Measurements from ENCODE around the gene AGBL1.
A peak's percentile ranks its signal among the peaks of the same experiment; 100 is the strongest.

The AGBL1 gene

DNA sequence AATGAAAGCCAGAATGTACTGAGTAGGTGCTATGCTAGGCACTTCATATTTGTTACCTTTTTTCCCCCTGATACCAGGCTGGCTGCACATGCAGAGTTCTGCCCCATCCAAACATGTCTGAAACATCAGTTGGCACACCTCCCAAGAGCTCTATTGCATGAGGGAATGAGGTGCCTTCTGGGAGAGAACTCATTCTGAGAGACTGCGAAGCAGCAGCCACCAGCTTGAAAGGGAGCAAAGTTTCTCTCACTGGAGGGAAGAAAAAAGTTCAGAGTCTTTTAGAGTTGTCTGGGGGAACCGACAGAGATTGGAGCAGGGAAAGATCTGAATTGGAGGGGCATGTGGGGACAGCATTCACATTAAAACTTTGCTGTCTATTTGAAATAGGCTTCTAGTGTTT, 84.1 kb downstream of the AGBL1 start:
- DNase-seq (ENCODE audit: low spot score) = no peak

DNA sequence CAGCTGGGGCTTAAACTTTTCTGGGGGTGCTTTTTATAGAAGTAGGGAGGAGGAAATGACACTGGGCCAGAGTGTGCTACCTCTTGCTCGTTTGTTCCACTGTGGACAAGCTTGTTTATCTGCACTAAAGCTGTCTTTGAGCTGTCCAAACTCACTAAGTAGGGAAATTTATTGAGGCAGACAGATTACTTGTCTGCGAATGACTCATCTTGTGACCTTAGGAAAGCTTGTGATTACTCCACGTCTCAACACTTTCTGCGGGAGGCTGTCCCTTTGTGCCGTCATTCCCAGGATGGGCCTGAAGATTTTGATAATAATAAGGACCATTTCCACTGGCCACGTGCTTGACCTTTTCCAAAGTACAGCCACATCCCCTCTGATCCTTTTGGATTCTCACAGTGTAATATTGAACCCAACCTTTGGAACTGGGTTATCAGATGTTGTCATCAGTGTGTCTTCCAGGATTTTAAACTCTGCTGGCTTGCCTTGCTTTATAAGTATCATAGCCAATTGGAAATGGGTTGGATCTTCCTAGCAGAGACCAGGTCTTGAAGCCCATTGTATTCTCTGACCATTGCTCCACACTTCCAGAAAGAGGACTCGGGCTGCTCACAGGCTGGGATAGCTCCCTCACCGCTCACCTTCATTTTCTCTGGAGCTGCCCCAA, 84.7 kb downstream of the AGBL1 start:
- DNase-seq (ENCODE audit: low spot score) = no peak

DNA sequence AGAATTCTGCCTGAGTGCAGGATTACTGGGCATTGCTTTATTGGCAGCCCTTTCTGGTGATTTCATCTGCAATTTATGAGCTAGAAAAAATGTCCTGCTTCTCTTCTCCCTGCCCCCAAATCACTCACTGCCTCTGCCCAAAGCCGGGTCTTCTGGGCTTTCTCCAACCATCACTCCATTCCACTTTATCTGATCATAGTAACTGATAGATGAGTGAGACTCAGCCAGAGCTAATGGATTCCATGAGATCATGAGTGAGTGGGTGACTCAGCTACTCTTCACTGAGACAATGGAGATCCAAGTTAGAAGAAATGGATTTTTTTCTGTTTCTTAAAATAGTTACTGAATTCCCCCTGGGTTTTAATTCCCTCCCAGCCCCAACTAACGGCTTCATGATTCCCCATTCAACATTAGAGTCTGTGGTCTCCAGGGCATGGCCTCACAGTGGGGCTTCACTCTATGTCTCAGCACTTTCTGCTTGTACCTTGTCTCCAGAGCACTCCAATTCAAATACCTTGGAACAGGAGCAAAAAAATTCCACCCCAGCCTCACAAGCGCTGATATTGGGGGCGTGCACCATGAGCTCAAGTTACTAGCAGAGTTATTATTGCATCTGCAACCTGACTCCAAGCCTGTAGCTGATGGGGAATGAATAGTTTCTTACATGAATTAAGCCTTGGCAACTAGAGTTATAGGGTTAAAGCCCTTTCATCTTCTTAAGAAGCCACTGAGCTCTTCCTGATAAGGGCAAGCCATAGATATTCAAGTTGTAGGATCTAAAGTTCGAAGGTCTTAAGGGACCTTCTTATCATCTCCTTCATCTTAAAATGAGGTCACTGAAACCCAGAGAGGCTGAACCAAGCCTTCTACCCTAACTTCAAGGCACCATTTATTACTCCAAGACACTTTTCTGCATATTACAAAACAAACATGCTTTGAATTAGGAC, 85.9 kb downstream of the AGBL1 start:
- DNase-seq (ENCODE audit: low spot score) = no peak

DNA sequence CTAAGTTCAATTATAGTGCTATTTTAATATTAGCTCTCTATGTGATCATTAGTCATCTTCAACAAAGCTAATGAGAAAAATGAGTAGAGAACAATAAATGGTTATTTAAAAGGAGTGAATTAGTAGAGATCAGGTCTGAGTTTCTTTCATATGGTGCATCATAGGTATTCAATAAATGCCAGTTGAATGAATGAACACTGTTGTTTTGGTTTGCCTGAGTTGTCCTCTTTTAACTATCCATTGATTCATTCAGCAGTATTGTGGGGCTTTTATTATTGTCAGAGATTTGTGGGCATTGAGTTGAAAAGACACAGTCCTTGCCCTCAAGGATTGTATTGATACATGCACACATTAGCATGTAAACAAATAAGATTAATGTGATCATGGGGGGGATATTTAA, 88.2 kb downstream of the AGBL1 start:
- DNase-seq (ENCODE audit: low spot score) = no peak

- no peak for DNase-seq (ENCODE audit: low spot score)
Observed at GRCh38 chr15:86178845-86179244, 99.2 kb downstream of the AGBL1 start.

DNA sequence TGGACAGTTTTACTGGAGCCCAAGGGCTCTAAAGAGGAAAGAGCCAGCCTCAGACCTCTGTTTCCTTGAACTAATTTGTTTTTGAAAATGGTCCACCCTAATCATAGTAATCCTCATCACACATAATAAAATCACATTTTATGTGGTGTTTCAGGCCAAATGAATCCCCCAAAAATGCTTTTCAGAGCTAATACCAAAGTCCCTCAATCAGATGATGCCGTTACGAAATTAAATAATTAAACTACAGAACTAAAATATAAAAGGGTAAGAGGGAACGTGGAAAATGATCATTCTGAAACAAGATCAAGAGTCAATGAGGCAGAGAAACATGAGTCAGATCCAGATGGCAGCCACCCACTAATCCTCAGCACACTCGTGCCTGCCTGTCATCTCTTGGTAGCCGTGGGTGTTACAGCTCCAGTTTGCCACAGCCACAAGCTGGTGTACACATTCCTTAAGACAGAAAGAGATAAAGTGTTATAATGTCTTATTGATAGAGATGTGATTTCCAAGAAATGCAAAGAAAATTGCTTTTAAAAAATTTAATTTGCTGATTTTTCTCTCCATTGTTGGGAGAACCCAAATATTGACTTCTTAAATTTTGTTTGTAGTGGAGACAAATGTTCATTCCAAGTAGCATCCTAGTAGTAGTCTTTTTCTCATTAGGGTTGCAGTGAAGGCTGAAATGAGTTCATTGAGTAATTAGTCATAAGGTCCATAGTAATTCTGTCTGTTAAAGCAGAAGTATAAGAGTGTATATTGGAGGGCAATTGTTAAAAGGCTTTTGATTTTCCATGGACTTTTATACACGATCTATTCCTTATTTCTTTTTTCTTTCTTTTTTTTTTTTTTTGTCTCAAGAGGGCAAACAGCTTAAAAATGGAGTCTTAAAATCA, 104.2 kb downstream of the AGBL1 start:
- no peak for DNase-seq (ENCODE audit: low spot score)

DNA sequence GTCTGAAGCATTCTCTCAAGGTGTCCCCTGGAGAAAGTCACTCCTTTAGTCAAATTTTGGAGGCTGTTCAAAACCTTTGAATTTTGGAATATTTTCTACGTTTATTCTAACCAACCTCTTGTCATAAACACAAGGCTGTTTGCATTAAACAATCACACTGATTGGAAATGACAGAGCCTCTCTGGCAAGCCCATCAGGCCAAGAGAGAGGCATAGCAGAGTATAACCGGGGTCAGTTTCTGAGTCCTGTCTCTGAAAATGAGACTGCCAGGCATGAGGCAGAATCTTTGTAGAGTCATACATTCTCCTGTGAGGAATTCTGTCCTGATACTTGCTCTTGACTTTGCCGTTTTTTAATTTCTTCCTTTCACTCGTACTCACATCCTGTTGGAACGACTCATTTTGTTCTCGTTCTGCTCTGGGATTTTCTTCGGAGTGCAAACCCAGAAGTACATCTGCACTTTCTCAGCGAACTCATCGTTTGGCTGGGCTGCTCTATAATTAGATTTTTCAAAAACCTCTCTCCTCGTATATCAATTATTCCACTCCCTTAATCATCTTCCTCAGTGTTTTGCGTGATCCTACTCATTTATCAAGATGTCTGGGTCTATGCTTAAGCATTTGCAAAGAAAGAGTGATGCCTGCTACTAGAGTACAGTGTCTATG, 114.2 kb downstream of the AGBL1 start:
- no peak for DNase-seq (ENCODE audit: low spot score)

DNA sequence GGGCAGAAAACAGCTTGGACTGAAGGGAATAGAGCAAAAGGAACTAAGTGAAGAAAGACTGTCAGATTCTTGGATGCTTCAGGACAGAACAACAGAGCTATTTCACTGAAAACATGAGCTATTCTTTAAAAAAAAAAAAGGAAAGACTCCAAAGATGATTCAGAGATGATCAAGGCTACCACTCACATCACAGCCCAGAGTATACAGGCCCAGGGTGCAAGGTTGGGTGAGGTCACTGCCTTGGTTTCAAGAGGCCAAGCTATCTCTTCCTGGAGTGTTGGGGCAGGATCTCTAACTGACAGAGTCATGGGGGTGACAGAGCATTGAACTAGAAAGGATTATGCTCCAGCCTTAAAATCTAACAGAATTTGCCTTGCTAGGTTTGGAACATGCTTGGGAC, 118.1 kb downstream of the AGBL1 start:
- no peak for DNase-seq (ENCODE audit: low spot score)

DNA sequence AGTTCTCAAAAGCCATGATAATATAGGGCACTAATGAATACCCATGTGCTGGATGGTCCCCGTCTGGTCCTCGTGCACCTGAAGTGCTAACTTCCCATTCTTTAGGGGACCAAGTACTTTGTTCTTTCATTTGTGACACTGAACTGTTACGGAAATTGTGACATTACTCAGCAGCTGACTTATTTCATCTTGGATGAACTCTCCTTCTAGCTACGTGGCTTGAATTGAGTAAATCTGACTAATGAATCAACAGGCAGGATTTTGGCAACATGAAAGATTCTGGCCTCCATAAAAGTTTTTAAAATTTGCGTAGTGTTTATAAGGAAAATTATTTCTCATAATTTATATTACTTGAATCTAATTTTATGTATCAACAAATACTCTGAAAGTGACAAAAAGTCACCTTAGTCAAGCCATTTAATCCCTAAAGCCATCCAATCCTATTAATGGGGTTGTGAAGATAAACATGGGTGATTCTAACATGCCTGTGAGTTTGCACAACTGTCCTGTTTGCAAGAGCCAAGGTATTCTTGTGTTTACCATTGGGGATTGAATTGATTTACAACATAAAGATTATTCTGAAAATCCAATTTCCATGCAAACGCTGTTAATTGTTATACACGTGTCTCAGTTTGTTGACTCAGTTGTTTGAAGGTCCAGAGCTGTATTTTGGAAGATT, 119.9 kb downstream of the AGBL1 start:
- no peak for DNase-seq (ENCODE audit: low spot score)

DNA sequence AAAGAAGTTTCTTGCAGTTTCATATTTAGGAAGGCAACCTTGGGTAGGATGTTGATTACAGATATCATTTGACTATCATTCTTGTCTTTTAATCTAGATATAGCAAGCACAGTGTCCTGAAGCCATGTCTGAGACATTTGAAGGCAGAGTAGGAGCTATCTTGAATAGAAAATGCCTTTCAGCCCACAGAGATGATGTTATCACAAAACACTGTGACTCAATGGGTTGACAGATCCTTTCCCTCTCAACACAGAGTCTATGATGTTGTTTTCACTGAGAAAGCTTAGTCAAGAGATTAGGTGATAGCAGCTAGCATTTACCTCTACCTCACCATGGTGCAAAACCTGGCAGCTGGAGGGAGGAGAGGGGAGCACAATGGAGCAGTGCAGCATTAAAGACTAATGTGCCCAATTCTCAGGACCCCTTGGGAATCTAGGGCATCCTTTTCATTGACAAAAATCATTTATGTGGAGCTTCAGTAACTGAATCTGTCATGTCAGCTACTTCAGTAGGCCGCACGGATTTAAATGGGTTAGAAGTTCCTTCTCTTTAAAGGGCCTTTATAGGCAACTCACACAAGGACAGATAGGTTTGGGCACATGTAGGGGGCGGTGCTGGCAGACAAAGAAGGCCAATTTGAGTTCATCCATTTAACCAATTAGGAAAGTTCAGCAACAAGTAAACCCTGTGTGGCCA, 121.8 kb downstream of the AGBL1 start:
- no peak for DNase-seq (ENCODE audit: low spot score)

DNA sequence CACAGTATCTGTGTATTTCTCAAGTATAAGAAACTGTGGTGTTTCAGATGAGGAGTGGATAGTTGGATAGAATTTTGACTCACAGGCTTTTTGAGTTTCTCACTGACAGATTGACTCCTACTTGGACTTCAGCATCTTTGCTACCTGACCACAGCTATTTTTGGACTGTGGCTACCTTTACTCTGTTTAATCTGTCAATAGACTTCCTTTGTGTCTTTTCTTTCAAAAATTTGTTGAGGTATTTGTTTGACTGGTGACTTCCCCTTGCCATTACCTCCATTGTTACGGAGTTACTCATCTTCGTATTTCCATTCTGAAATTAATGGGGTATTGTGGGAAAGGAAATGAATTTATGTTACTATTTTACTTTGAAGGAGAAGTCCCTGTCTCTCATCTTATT, 123.8 kb downstream of the AGBL1 start:
- no peak for DNase-seq (ENCODE audit: low spot score)

DNA sequence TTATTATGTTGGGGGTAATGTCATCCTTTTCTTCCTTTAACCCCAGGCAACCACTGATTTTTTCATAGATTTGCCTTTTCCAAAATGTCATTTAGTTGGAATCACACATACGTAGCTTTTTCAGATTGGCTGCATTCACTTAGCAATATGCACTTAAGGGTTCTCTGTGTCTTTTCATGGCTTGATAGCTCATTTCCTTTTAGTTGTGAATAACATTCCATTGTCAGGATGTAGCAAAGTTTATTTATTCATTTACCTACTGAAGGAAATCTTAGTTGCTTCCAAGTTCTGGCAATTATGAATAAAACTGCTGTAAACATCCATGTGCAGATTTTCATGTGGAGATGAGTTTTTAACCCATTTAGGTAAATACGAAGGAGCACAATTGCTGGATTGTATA, 125.4 kb downstream of the AGBL1 start:
- no peak for DNase-seq (ENCODE audit: low spot score)

DNA sequence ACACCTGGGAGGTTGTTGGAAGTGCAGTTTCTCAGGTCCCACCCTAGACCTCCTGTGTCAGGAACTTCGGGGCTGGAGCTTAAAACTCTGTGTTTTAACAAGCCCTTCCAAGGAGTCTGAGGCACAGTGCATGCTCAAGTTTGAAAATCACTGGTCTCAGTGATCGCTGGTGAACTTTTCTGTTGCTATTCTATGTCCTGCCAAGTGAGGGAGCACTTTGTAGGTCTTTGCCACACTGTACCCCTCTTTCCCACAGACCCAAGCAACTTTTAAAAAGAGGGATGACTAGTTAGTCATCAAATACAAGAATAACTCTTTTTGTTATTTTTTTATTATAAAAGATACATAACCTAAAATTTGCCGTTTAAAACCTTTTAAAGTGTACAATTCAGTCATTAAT, 133.7 kb downstream of the AGBL1 start:
- no peak for DNase-seq (ENCODE audit: low spot score)

DNA sequence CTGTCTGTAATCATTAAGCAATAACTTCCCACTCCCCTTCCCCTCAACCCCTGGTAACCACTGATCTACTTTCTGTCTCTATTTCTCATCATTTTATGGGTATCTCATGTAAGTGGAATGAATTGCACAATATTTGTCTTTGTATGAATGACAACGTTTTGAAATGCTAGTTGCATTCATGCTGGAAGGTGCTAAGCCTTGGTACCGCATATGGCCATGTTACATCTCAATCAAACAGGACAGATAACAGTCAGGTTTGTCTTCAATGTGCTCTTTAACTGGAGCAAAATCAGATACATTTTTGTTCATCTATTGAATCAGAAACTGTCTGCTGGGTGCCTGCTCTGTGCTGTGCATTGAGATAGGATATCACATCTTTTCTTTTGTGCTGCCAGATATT, 134.2 kb downstream of the AGBL1 start:
- DNase-seq (ENCODE audit: low spot score) = no peak

GRCh38 chr15:86221119-86221518, 141.4 kb downstream of the AGBL1 start:
- no peak for DNase-seq (ENCODE audit: low spot score)

DNA sequence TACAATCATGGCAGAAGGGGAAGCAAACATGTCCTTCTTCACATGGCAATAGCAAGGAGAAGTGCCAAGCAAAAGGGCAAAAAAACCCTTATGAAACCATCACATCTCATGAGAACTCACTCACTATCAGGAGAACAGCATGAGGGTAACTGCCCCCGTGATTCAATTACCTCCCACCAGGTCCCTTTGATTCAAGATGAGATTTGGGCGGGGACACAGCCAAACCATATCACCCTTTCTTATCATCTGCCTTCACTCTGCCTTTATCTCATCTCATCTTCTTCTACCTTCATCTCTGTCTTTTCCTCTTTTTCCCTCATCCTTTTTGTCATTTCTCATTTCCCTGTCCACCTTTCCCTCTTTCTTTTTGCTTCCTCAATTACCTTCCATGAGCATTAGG, 149.6 kb downstream of the AGBL1 start:
- no peak for DNase-seq (ENCODE audit: low spot score)

DNA sequence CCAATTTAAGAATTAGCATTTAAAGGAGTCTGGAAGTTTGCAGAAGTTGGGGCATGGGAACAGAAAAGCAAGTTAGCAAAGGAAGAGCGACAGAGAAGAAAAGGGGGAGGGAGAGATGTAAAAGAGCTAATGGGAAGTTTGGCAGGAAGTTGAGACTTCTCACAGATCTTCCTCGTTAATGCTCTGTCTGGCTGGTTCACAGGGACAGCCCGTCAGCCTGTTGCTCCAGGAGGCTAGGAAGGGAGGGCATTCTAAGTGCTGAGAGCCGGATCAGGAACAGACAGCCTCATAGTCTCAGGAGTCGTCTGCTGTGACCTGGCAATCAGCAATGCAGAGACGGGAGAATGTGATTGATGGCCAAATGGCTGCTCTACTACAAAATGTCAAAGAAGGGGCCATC, 150.3 kb downstream of the AGBL1 start:
- no peak for DNase-seq (ENCODE audit: low spot score)

GRCh38 chr15:86231864-86232721, 152.4 kb downstream of the AGBL1 start:
- peak; percentile 50 for DNase-seq (ENCODE audit: low spot score)

- no peak for DNase-seq (ENCODE audit: low spot score)
Observed at GRCh38 chr15:86235667-86236066, 156.0 kb downstream of the AGBL1 start.

Measured in LoVo (cell line).